Neutrophil (primary cell): Measurements from ENCODE around the gene PSME2.

ENCODE experiments used
- H3K27ac ChIP-seq: fragments of 200-600 bp; sonication (generic); 2 replicates; pipeline ENCODE4 v1.5.1; 2016; ENCODE audit warnings: mild to moderate bottlenecking, moderate library complexity
- H3K27me3 ChIP-seq: fragments of 200-600 bp; sonication (generic); 2 replicates; pipeline ENCODE4 v1.6.0; 2016; ENCODE audit warnings: mild to moderate bottlenecking
- H3K36me3 ChIP-seq: fragments of 200-600 bp; sonication (generic); 2 replicates; pipeline ENCODE4 v1.5.1; 2017
- H3K4me1 ChIP-seq, 2 experiments: fragments of 200-600 bp in 1 of 2; sonication (generic) in 1 of 2; 1 replicate in 1 of 2; 2 replicates in 1 of 2; pipeline versions ENCODE4 v1.5.1 to v1.6.1; 2013 to 2016; ENCODE audit warnings: low read depth in 1 of 2, low read length in 1 of 2, mild to moderate bottlenecking in 1 of 2, moderate library complexity in 1 of 2; ENCODE audit not compliant: control insufficient read depth in 1 of 2, insufficient read depth in 1 of 2
- H3K4me3 ChIP-seq, 2 experiments: fragments of 200-600 bp in 1 of 2; sonication (generic) in 1 of 2; 1 replicate in 1 of 2; 2 replicates in 1 of 2; pipeline ENCODE4 v1.5.1; 2013 to 2016; ENCODE audit warnings: low read depth in 1 of 2, low read length in 1 of 2, mild to moderate bottlenecking in 1 of 2, moderate library complexity in 1 of 2
- H3K9me3 ChIP-seq: fragments of 200-600 bp; sonication (generic); 2 replicates; pipeline ENCODE4 v1.5.1; 2016
- TF ChIP-seq, protein P1 (sequence below): fragments of 200-600 bp; sonication (generic); IDR thresholded peaks from 2 replicates; pipeline ENCODE4 v1.5.1; 2016; ENCODE audit warnings: antibody characterized with exemption

Gene PSME2

GRCh38 chr14:24186831-24187538 lies 40.6 kb upstream of the PSME2 start:
- H3K9me3 ChIP-seq: no peaks in the 10 kb centered on the region
- H3K27me3 ChIP-seq: no peaks in the 10 kb centered on the region
- TF ChIP-seq, protein P1, sequence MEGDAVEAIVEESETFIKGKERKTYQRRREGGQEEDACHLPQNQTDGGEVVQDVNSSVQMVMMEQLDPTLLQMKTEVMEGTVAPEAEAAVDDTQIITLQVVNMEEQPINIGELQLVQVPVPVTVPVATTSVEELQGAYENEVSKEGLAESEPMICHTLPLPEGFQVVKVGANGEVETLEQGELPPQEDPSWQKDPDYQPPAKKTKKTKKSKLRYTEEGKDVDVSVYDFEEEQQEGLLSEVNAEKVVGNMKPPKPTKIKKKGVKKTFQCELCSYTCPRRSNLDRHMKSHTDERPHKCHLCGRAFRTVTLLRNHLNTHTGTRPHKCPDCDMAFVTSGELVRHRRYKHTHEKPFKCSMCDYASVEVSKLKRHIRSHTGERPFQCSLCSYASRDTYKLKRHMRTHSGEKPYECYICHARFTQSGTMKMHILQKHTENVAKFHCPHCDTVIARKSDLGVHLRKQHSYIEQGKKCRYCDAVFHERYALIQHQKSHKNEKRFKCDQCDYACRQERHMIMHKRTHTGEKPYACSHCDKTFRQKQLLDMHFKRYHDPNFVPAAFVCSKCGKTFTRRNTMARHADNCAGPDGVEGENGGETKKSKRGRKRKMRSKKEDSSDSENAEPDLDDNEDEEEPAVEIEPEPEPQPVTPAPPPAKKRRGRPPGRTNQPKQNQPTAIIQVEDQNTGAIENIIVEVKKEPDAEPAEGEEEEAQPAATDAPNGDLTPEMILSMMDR: no peak
- H3K36me3 ChIP-seq: peaks cover 50% of the 10 kb centered on the region
- H3K4me1 ChIP-seq: peaks cover 15 to 16% of the 10 kb centered on the region in 2 experiments
- H3K4me3 ChIP-seq: no peak overlapping the region
- H3K27ac ChIP-seq: no peak overlapping the region

- Histone ChIP-seq H3K27me3 (no peaks in the 10 kb centered on the region), H3K4me3 (no peak overlapping the region), H3K4me1 (peaks cover 15 to 16% of the 10 kb centered on the region in 2 experiments), H3K9me3 (no peaks in the 10 kb centered on the region), H3K27ac (no peak overlapping the region), H3K36me3 (peaks cover 59% of the 10 kb centered on the region)
- TF ChIP-seq, protein P1: no peak
These were observed 39.3 kb upstream of the PSME2 start for GRCh38 chr14:24185741-24186140.

GRCh38 chr14:24185026-24185425 lies 38.6 kb upstream of the PSME2 start:
- TF ChIP-seq, protein P1: no peak
- Histone ChIP-seq H3K27ac (no peak overlapping the region), H3K36me3 (peaks cover 62% of the 10 kb centered on the region), H3K9me3 (no peaks in the 10 kb centered on the region), H3K27me3 (no peaks in the 10 kb centered on the region), H3K4me1 (peaks cover 15 to 16% of the 10 kb centered on the region in 2 experiments), H3K4me3 (no peak overlapping the region)

DNA sequence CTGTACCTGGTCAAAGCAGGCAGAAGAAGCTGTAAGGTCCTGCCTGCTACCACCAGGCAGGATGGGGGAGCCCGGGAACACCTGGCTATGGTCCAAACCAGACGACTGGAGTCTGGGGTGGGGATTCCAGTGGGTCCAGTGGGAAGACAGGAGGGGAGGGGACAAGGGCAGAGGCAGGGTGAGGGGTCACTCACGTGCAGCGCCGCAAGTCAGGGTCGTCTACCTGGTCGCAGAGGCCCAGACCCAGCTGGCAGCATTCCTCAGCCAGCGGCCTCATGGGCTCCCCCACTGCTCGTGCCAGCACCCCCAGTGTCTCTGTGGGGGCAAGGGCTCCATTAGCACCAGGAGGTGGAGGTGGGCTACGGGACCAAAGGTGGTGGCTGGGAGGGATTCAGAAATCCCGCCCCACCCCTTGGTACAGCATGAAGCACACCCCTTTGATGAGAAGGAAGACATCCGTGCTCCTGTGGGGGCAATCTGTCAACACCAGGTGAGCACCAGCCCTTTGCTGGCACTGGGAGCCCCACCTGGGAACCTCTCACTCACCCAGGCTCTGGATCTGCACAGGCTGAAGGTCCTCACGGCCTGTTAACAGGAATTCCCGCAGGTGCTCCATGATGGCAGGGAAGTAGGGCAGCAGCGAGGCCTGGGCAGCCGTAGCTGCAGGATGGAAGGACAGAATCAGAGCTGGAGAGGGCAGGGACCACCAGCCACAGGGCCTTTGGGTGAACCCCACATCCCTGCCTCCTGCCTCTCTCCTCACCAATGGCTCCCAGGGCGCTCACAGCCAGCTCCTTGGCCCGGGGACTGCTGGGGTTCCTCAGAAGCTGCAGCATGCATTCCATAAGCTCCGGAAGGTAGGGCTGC lies 37.9 kb upstream of the PSME2 start:
- TF ChIP-seq, protein P1: no peak
- Histone ChIP-seq H3K36me3 (peaks cover 68% of the 10 kb centered on the region), H3K4me3 (no peak overlapping the region), H3K27ac (no peak overlapping the region), H3K27me3 (no peaks in the 10 kb centered on the region), H3K4me1 (peaks cover 15% of the 10 kb centered on the region in 2 experiments), H3K9me3 (no peaks in the 10 kb centered on the region)

GRCh38 chr14:24183014-24183481 lies 36.6 kb upstream of the PSME2 start:
- Histone ChIP-seq H3K9me3 (no peaks in the 10 kb centered on the region), H3K4me1 (peaks cover 2 to 4% of the 10 kb centered on the region in 2 experiments), H3K4me3 (no peak overlapping the region), H3K27me3 (no peaks in the 10 kb centered on the region), H3K36me3 (peaks cover 81% of the 10 kb centered on the region), H3K27ac (no peak overlapping the region)
- TF ChIP-seq, protein P1: no peak
